ENCODE measurements around the gene VTN.

The VTN gene

GRCh38 chr17:28338056-28338768 is 31.9 kb downstream of the VTN start:
- peaks cover 35% of the 10 kb centered on the region for H3K36me3 ChIP-seq (replicated peaks)
- no peak overlapping the region for H3K4me3 ChIP-seq (ENCODE audit: low read depth, low read length)
- in situ Hi-C loops (cut with HindIII; ENCODE audit: low pct_ligation_motif_present, low sequenced_read_pairs) = no loop called here
- no peaks in the 10 kb centered on the region for H3K27me3 ChIP-seq (replicated peaks)
- TF ChIP-seq CTCF (IDR thresholded peaks at IDR 0.05; ENCODE audit: low read depth, low read length, missing control alignments) = no peak
- peak overlapping the region; percentile 29 for H3K27ac ChIP-seq
- peak; percentile 38 for DNase-seq

- Histone ChIP-seq H3K27ac (peak overlapping the region; percentile 96), H3K27me3 (replicated peaks) (no peaks in the 10 kb centered on the region), H3K4me3 (ENCODE audit: low read depth, low read length) (peak overlapping the region; percentile 91), H3K36me3 (replicated peaks) (peaks cover 19% of the 10 kb centered on the region)
- peak; percentile 89 for DNase-seq
- in situ Hi-C loops (cut with HindIII; ENCODE audit: low pct_ligation_motif_present, low sequenced_read_pairs) = no loop called here
- TF ChIP-seq CTCF (IDR thresholded peaks at IDR 0.05; ENCODE audit: low read depth, low read length, missing control alignments) = no peak
These were observed 33.9 kb downstream of the VTN start for GRCh38 chr17:28335959-28336871.

GRCh38 chr17:28335201-28335958 is 34.7 kb downstream of the VTN start, which contains the start of the genes IFT20 and TNFAIP1:
Gene IFT20 (minus strand): TSS chr17:28335472. CDS start chr17:28331985, 3,487 bp downstream.
Gene TNFAIP1 (plus strand): TSS chr17:28335761. CDS start chr17:28339522, 3,761 bp downstream.
- peak within 1 kb of the TSS; percentile 91 for H3K4me3 ChIP-seq (ENCODE audit: low read depth, low read length)
- in situ Hi-C loops (cut with HindIII; ENCODE audit: low pct_ligation_motif_present, low sequenced_read_pairs) = no loop called here
- TF ChIP-seq CTCF (IDR thresholded peaks at IDR 0.05; ENCODE audit: low read depth, low read length, missing control alignments) = no peak

GRCh38 chr17:28334666-28335200 is 35.4 kb downstream of the VTN start:
- DNase-seq = no peak
- in situ Hi-C loops (cut with HindIII; ENCODE audit: low pct_ligation_motif_present, low sequenced_read_pairs) = no loop called here
- no peaks in the 10 kb centered on the region for H3K27me3 ChIP-seq (replicated peaks)
- H3K36me3 ChIP-seq (replicated peaks) = peaks cover 6% of the 10 kb centered on the region
- H3K4me3 ChIP-seq (ENCODE audit: low read depth, low read length) = peak overlapping the region; percentile 91
- peak overlapping the region; percentile 95 for H3K27ac ChIP-seq
- no peak for TF ChIP-seq CTCF (IDR thresholded peaks at IDR 0.05; ENCODE audit: low read depth, low read length, missing control alignments)

More at GRCh38 chr17:28335201-28335958, 34.7 kb downstream of the VTN start, which contains the start of the genes IFT20 and TNFAIP1:
- Histone ChIP-seq H3K36me3 (replicated peaks) (peaks cover 12% of the 10 kb centered on the region), H3K27ac (peak within 1 kb of the TSS; percentile 96), H3K27me3 (replicated peaks) (no peaks in the 10 kb centered on the region)
- peak; percentile 100 for DNase-seq

- H3K4me3 ChIP-seq (ENCODE audit: low read depth, low read length) = peak overlapping the region; percentile 91
- in situ Hi-C loops (cut with HindIII; ENCODE audit: low pct_ligation_motif_present, low sequenced_read_pairs) = no loop called here
- H3K36me3 ChIP-seq (replicated peaks) = peaks cover 8% of the 10 kb centered on the region
- DNase-seq = no peak
- TF ChIP-seq CTCF (IDR thresholded peaks at IDR 0.05; ENCODE audit: low read depth, low read length, missing control alignments) = no peak
- no peaks in the 10 kb centered on the region for H3K27me3 ChIP-seq (replicated peaks)
- peak overlapping the region; percentile 95 for H3K27ac ChIP-seq
These were observed 35.9 kb downstream of the VTN start for GRCh38 chr17:28334171-28334570.

Measured in brain microvascular endothelial cell (primary cell).